Measurements from ENCODE around the gene FLT1.

GRCh38 chr13:28541966-28542365 lies 47.0 kb upstream of the FLT1 start:
- TF ChIP-seq POLR2AphosphoS5 (IDR thresholded peaks at IDR 0.05; ENCODE audit: low read depth) (no peak), CTCF (IDR thresholded peaks at IDR 0.05; ENCODE audit: insufficient read depth, low read length) (no peak), REST (IDR thresholded peaks at IDR 0.05; ENCODE audit: insufficient replicate concordance, low read depth) (no peak), GABPA (IDR thresholded peaks at IDR 0.05; ENCODE audit: low read depth) (no peak), SPI1 (IDR thresholded peaks at IDR 0.05; ENCODE audit: borderline replicate concordance, low read depth) (no peak)

All from HL-60 (cell line).